ENCODE data around the gene MANF. TPM values are rescaled to one million over a fixed set of nuclear protein-coding genes. Genes with fewer than 3 reads are reported as not detected.

MANF gene
- total RNA-seq, 3 donors from 2014 or later (not counting 1 experiment from before 2014, with no cell fraction given), result 51.7 to 58.6 (median 58.3) TPM

- TF ChIP-seq, protein P1, sequence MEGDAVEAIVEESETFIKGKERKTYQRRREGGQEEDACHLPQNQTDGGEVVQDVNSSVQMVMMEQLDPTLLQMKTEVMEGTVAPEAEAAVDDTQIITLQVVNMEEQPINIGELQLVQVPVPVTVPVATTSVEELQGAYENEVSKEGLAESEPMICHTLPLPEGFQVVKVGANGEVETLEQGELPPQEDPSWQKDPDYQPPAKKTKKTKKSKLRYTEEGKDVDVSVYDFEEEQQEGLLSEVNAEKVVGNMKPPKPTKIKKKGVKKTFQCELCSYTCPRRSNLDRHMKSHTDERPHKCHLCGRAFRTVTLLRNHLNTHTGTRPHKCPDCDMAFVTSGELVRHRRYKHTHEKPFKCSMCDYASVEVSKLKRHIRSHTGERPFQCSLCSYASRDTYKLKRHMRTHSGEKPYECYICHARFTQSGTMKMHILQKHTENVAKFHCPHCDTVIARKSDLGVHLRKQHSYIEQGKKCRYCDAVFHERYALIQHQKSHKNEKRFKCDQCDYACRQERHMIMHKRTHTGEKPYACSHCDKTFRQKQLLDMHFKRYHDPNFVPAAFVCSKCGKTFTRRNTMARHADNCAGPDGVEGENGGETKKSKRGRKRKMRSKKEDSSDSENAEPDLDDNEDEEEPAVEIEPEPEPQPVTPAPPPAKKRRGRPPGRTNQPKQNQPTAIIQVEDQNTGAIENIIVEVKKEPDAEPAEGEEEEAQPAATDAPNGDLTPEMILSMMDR (IDR thresholded peaks at IDR 0.05), result no peak
- peak overlapping the region; percentile 48 to 82 for H3K27ac Mint-ChIP-seq
- ATAC-seq (no peak), DNase-seq (no peak)
- WGBS (ENCODE audit: insufficient coverage), result 93% methylated on average over 14 of the region's 14 CpGs
- Histone ChIP-seq H3K27me3 (ENCODE audit: control insufficient read depth, insufficient read depth, low read length) (no peaks in the 10 kb centered on the region), H3K4me3 (ENCODE audit: low read length) (no peak overlapping the region), H3K4me1 (ENCODE audit: control insufficient read depth, insufficient read depth, low read length) (peaks cover 50% of the 10 kb centered on the region), H3K36me3 (ENCODE audit: control insufficient read depth, insufficient read depth, low read length) (peaks cover 65% of the 10 kb centered on the region), H3K27ac (ENCODE audit: low read length) (no peak overlapping the region), H3K9me3 (ENCODE audit: control insufficient read depth, insufficient read depth, low read length) (no peaks in the 10 kb centered on the region)
- peaks cover 6% of the 10 kb centered on the region for H3K36me3 Mint-ChIP-seq
- H3K27me3 Mint-ChIP-seq (ENCODE audit: low read depth in 2 of 2), result no peaks in the 10 kb centered on the region
- peaks cover 22 to 50% of the 10 kb centered on the region in 2 donors for H3K4me1 Mint-ChIP-seq
- intact Hi-C loops (cut with micrococcal nuclease), result no loop called here
- peak overlapping the region; percentile 25 for H3K4me3 Mint-ChIP-seq
- H3K9me3 Mint-ChIP-seq, result no peaks in the 10 kb centered on the region
These were observed 8.5 kb downstream of the MANF start for GRCh38 chr3:51393564-51393963.

DNA sequence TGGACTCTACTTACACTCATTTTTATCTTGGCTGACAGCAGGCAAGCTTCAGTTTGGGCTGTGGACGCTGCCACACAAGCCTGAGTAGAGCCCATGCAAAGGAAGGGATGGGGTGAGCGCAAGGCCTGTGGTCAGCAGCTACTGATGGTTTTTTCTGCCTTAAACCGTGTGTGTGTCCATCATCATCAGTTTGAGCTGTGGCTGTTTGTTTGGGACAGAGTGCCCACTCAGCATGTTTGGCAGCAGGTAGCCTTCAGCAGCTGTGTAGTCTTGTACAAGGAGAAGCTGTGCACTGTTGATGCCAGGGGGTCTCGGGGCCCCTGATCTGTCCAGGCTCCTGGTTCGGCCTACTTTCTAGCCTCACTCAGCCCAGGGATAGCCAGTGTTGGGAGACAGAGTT, 9.4 kb downstream of the MANF start:
- 88% methylated on average over 5 of the region's 5 CpGs for WGBS (ENCODE audit: insufficient coverage)
- DNase-seq (no peak), ATAC-seq (no peak)
- Mint-ChIP-seq H3K9me3 (no peaks in the 10 kb centered on the region), H3K36me3 (peaks cover 6% of the 10 kb centered on the region), H3K27ac (peak overlapping the region; percentile 82), H3K4me3 (peak overlapping the region; percentile 69), H3K4me1 (peaks cover 17 to 44% of the 10 kb centered on the region in 2 donors), H3K27me3 (ENCODE audit: low read depth in 2 of 2) (no peaks in the 10 kb centered on the region)
- no peaks in the 10 kb centered on the region for H3K9me3 ChIP-seq (ENCODE audit: control insufficient read depth, insufficient read depth, low read length)
- no peaks in the 10 kb centered on the region for H3K27me3 ChIP-seq (ENCODE audit: control insufficient read depth, insufficient read depth, low read length)
- TF ChIP-seq, protein P1 (IDR thresholded peaks at IDR 0.05), result no peak
- H3K36me3 ChIP-seq (ENCODE audit: control insufficient read depth, insufficient read depth, low read length), result peaks cover 67% of the 10 kb centered on the region
- no peak overlapping the region for H3K27ac ChIP-seq (ENCODE audit: low read length)
- intact Hi-C loops (cut with micrococcal nuclease), result no loop called here
- peaks cover 50% of the 10 kb centered on the region for H3K4me1 ChIP-seq (ENCODE audit: control insufficient read depth, insufficient read depth, low read length)
- H3K4me3 ChIP-seq (ENCODE audit: low read length), result no peak overlapping the region

DNA sequence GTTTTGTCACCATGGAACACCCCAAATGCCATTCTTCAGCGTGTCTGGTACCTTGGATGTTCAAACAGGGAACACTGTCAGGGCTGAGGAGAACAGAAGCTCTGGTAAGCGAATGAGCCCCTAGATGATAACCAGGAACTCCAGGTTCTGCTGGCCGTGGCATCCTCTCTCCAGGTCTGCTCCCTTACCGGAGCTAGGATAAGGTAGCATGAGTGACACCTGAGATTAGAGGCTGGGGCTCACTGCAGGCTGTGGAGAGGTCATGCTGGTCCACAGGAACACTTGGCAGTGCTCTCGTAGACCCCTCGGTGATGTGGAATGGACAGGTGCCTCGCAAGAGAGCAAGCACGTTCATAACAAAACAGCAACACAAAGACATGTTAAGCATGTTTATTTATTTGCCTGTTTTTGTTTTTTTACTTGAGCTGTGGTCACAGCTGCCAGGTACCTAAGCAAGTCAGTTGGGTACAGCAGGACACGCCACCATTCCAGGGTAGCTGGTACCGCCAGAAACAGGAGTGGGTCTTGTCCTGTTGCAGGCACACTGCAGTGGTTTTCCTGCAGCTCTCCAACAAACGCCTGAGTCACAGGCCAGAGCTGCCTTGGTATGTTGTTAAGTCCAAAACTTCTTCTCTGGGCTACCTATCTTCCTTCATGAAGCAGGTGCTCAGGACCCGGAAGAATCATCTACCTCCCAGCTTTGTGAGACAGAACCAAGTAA, 10.6 kb downstream of the MANF start:
- no peaks in the 10 kb centered on the region for H3K9me3 ChIP-seq (ENCODE audit: control insufficient read depth, insufficient read depth, low read length)
- TF ChIP-seq, protein P1 (IDR thresholded peaks at IDR 0.05), result no peak
- Mint-ChIP-seq H3K4me1 (peaks cover 15 to 39% of the 10 kb centered on the region in 2 donors), H3K4me3 (no peak overlapping the region), H3K27me3 (ENCODE audit: low read depth in 2 of 2) (no peaks in the 10 kb centered on the region), H3K36me3 (peaks cover 6% of the 10 kb centered on the region), H3K9me3 (no peaks in the 10 kb centered on the region), H3K27ac (peak overlapping the region; percentile 82)
- ATAC-seq (no peak), DNase-seq (no peak)
- WGBS (ENCODE audit: insufficient coverage), result 87% methylated on average over 12 of the region's 12 CpGs
- H3K27me3 ChIP-seq (ENCODE audit: control insufficient read depth, insufficient read depth, low read length), result no peaks in the 10 kb centered on the region
- peaks cover 42% of the 10 kb centered on the region for H3K4me1 ChIP-seq (ENCODE audit: control insufficient read depth, insufficient read depth, low read length)
- intact Hi-C loops (cut with micrococcal nuclease), result no loop called here
- no peak overlapping the region for H3K4me3 ChIP-seq (ENCODE audit: low read length)
- H3K27ac ChIP-seq (ENCODE audit: low read length), result no peak overlapping the region
- peaks cover 74% of the 10 kb centered on the region for H3K36me3 ChIP-seq (ENCODE audit: control insufficient read depth, insufficient read depth, low read length)

- ATAC-seq (no peak), DNase-seq (no peak)
- H3K27me3 Mint-ChIP-seq (ENCODE audit: low read depth in 2 of 2), result no peaks in the 10 kb centered on the region
- H3K27ac Mint-ChIP-seq, result peak overlapping the region; percentile 77 to 80
- Histone ChIP-seq H3K36me3 (ENCODE audit: control insufficient read depth, insufficient read depth, low read length) (peaks cover 79% of the 10 kb centered on the region), H3K4me3 (ENCODE audit: low read length) (no peak overlapping the region), H3K27ac (ENCODE audit: low read length) (no peak overlapping the region), H3K9me3 (ENCODE audit: control insufficient read depth, insufficient read depth, low read length) (no peaks in the 10 kb centered on the region), H3K4me1 (ENCODE audit: control insufficient read depth, insufficient read depth, low read length) (peaks cover 39% of the 10 kb centered on the region), H3K27me3 (ENCODE audit: control insufficient read depth, insufficient read depth, low read length) (no peaks in the 10 kb centered on the region)
- intact Hi-C loops (cut with micrococcal nuclease), result no loop called here
- TF ChIP-seq, protein P1 (IDR thresholded peaks at IDR 0.05), result no peak
- no peaks in the 10 kb centered on the region for H3K9me3 Mint-ChIP-seq
- H3K4me3 Mint-ChIP-seq, result no peak overlapping the region
- peaks cover 6% of the 10 kb centered on the region for H3K36me3 Mint-ChIP-seq
- peaks cover 15 to 36% of the 10 kb centered on the region in 2 donors for H3K4me1 Mint-ChIP-seq
- WGBS (ENCODE audit: insufficient coverage), result 100% methylated on average over 1 of the region's 1 CpG
These were observed 11.3 kb downstream of the MANF start for GRCh38 chr3:51396401-51396800.

Data from natural killer cell (primary cell).